Stimulated activated CD8-positive, alpha-beta memory T cell treated with anti-CD3 and anti-CD28 coated beads, Interleukin-7, amount 100 ng/mL, for 4 hours (primary cell): ENCODE data around the gene PHLDB3.
A peak's percentile ranks its signal among the peaks of the same experiment; 100 is the strongest.

Experiments
- DNase-seq, 2 donors: peaks; one replicate each; pipeline ENCODE4 v3.0.0-alpha.2; 2020; ENCODE audit warnings: low read depth in 2 of 2

The PHLDB3 gene

GRCh38 chr19:43499042-43499441, 5.5 kb downstream of the PHLDB3 start:
- no peak for DNase-seq

DNA sequence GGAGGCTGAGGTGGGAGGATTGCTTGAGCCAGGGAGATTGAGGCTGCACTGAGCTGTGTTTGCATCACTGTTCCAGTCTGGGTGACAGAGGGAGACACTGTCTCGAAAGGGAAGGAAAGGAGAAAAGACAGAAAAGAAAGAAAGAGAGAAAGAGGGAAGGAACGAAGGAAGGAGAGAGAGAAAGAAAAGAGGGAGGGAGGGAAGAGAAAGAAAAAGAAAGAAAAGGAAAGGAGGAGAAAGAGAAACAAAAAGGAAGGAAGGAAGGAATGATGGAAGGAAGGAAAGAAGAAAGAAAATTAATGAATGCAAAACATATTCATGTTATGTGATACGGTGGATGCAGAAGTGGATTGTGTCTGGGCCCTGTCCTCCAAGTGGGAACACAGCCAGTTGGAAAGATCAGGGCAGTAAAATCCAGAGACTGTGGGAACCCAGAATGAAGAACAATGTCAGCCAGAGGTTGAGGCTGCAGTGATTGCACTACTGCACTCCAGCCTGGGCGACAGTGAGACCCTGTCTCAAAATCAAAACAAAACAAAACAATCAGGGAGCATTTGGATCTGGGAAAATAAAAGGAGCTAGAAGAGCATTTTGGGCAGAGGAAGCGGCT, 6.2 kb downstream of the PHLDB3 start:
- no peak for DNase-seq

- DNase-seq, result no peak
These were observed 7.6 kb downstream of the PHLDB3 start for GRCh38 chr19:43496960-43497359.

GRCh38 chr19:43495082-43495481, 9.5 kb downstream of the PHLDB3 start:
- DNase-seq, result no peak

GRCh38 chr19:43490759-43491158, 13.8 kb downstream of the PHLDB3 start:
- no peak for DNase-seq

DNA sequence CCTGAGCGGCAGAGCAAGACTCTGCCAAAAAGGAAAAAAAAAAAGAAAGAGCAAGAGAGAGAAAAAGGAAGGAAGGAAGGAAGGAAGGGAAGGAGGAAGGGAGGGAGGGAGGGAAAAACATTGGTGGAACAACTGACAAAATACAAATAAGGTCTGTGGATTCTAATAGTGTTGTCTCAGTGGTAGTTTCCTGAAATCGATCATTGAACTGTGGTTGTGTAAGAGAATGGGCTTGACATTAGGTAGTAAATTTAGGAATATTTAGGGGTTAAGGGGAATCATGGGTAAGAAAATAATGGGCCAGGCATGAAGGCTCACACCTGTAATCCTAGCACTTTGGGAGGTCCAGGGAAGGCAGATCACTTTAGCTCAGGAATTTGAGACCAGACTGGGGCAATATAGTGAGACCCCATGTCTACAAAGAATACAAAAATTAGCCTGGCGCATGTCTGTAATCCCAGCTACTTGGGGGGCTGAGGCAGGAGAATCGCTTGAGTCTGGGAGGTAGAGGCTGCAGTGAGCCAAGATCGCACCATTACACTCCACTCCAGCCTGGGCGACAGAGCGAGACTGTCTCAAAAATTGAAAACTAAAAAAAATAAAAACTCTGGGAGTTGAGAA, 14.5 kb downstream of the PHLDB3 start:
- no peak for DNase-seq

DNA sequence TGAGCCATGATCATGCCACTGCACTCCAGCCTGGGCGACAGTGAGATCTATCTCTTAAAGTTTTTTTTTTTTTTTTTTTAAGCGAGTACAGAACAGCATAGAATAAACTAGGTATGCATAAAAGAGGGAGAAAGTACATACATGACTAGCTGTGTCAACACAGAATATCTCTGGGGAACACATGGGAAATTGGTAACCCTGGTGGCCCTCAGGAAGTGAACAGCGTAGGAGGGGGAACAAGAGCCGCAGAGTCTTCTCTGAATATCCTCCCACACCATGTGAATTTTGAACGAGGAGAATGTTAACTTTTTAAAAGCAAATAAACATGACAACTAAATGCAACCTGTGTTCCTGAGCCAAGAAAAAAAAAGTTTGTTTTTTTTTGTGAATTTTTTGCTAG, 15.2 kb downstream of the PHLDB3 start:
- DNase-seq, result no peak

GRCh38 chr19:43488179-43488578, 16.4 kb downstream of the PHLDB3 start:
- no peak for DNase-seq

DNA sequence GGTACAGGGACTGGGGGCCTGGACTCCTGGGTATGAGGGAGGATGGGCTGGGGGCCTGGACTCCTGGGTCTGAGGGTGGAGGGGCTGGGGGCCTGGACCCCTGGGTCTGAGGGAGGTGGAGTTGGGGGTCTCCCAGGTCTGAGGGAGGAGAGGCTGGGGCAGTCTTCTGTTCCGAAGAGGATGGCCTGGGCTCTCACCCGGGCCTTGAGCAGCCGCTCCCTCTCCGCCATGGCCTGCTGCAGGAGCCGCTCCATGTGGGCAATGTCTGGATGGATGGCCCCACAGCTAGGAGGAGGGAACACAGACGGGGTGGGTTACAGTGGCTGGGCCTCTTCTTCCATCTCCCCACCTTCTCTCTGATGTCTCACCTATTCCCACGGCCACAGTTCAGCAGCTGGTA, 18.1 kb downstream of the PHLDB3 start:
- DNase-seq, result no peak

DNA sequence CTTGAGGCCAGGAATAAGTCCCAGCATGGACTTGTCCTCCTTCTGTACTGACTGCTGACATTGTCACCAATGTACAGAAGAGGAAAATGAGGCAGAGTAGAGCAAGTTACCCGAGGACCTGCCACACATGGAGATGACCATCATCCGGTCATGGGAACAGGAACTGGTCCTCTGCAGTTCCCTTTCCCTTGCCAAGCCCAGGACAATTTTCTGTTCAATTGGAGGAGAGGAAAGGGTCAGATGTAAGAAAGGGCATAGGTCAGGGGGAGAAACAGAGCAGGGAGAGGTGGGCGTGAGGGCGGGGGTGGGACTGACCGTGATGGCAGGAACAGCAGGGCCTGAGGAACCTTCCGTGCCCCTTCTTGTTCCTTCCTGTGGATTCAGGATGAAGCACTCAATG, 18.6 kb downstream of the PHLDB3 start:
- no peak for DNase-seq

DNA sequence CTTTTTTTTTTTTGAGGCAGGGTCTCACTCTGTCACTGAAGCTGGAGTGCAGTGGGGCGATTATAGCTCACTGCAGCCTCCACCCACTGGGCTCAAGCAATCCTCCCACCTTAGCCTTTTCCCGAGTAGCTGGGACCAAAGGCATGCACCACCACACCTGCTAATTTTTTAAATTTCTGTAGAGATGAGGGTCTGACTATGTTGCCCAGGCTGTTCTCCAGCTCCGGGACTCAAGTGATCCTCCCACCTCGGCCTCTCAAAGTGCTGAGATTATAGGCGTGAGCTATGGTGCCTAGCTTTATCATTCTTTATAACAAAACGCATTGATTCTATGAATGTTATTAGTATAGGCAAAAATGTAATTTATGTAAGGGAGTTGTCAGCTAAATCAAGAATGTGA, 21.3 kb downstream of the PHLDB3 start:
- no peak for DNase-seq

DNA sequence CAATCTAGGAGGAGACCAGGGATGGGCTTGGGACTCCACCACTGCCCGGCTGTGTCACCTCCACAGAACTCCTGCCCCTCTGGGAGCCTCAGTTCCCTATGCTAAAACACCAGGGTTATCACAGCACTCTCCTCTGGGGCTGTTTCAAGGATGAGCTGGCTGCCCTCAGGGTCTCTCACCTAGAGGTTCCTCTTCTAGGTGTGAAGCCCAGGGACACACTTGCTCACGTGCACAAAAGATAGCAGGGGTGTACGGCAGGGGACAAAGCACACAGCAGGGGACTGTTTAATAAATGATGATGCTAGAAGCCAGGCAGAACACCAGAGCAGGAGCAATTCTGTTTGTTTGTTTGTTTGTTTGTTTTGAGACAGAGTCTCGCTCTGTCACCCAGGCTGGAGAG, 22.4 kb downstream of the PHLDB3 start:
- DNase-seq, result no peak

GRCh38 chr19:43481701-43482100, 22.8 kb downstream of the PHLDB3 start:
- no peak for DNase-seq

DNA sequence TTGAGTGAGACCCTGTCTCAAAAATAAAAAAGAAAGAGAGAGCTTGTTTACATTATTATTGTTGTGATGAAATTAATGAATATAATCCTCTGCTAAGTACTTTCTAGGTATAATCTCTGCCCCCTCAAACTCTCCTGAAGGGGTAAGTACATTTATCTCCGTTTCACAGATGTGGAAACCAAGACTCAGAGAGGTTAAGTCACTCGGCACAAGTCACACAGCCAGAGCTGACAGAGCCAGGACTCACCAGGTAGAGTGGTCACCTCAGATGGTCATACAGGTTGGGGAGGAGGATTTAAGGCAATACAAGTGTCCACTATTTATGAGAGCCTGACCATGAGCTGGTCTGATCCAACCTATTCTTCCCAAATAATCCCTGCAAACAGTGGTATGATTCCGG, 24.0 kb downstream of the PHLDB3 start:
- no peak for DNase-seq

DNA sequence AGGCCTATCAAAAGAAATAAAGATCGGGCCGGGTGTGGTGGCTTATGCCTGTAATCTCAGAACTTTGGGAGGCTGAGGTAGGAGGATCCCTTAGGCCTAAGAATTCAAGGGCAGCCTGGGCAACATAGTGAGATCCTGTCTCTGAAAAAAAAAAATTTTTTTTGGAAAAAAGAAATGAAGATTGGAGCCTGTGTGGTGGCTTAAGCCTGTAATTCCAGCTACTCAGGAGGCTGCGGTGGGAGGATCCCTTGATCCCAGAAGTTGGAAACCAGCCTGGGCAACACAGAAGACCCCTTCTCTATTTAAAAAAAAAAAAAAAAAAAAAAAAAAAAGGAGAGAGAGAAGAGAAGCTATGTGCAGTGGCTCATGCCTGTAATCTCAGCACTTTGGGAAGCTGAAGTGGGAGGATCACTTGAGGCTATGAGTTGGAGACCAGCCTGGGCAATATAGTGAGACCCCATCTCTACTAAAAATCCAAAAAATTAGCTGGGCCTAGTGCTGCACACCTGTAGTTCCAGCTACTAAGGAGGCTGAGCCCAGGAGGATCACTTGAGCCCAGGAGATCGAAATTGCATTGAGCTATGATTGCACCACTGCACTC, 24.5 kb downstream of the PHLDB3 start:
- DNase-seq, result no peak

- no peak for DNase-seq
These were observed 25.3 kb downstream of the PHLDB3 start for GRCh38 chr19:43479226-43479625.

DNA sequence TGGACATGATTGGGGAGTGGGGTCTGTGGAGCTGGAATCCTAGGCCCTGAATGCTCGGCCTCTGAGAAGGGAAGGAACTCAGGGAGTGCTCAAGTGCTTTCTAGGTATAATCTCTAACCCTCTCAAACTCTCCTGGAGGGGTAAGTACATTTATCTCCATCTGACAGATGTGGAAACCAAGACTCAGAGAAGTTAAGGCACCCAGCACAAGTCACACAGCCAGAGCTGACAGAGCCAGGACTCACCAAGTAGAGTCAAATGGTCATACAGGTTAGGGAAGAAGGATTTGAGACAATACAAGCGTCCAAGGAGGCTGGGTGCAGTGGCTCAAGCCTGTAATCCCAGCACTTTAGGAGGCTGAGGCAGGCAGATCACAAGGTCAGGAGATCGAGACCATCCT, 26.2 kb downstream of the PHLDB3 start:
- no peak for DNase-seq

DNA sequence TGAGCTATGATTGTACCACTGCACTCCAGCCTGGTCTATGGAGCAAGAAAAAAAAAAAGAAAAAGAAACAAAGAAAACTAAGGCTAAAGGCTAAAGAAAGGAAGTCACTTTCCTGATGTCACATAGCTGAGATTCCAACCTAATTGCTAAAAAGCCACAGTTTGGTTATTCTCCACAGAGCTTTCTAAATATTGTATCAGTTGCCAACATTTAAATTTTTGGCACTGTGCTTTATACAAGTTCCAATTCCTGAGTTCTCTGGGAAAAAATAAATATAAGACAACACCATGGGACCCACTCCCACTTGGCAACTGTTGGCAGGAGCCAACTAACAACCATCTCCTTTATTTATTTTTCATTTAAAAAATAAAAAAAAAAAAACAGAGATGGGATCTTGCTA, 27.9 kb downstream of the PHLDB3 start:
- no peak for DNase-seq

GRCh38 chr19:43474986-43475705, 29.4 kb downstream of the PHLDB3 start:
- peak; percentile 89 to 91 for DNase-seq

DNA sequence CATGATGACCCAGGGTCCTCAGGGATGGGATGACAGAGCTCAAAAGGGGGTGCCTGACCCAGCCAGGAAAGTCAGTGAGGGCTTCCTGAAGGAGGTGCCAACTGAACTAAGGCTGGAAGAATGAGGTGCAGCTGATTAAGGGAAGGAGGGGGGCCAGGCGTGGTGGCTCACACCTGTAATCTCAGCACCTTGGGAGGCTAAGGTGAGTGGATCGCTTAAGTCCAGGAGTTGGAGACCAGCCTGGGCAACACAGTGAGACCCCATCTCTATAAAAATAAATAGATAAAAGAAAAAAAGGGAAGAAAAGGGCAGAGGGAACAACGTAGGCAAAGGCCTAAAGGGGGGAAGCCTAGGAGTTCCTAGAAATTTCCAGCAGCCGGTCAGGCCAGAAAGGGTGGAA, 30.1 kb downstream of the PHLDB3 start:
- no peak for DNase-seq

DNA sequence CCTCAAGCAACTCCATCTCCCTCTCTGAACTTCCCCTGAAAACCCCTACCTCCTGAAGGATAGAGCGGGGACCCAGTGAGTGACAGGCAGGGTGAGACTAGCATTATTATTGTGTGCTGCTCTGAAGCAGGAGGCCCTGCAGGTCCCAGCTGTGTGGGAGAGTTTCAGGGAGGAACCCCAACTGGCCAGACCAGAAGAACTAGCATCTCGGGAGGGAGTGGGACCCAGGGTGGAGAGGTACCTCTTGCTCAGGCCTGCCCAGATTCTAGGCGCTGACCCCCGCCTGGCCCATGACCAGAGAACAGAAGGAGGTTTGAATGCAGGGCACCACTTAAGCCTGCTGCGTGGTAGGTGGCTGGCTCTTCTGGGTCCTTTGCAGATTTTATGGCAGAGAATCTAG, 33.5 kb downstream of the PHLDB3 start:
- no peak for DNase-seq

DNA sequence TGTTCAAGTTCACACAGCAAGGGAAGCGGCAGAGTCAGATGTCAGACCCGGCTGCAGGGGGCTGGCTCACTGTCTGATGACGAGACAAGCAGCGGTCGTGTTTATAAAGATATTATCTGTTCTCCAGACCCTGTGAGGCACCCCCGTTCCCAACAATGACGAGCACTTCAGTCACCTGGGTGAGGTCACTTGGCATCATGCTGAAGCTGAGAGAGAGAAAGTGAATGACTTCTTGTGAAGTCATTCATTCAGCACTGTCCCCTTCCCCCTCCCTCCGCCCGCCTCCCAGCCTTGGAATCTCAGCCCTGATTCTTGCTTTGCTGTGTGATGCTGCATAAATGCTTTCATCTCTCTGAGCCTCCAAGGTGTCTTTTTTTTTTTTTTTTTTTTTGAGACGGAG, 34.3 kb downstream of the PHLDB3 start:
- DNase-seq, result peak; percentile 50 to 61

- no peak for DNase-seq
These were observed 35.4 kb downstream of the PHLDB3 start for GRCh38 chr19:43469160-43469480.
